Measurements from ENCODE around the gene TIMP1.

Gene TIMP1

DNA sequence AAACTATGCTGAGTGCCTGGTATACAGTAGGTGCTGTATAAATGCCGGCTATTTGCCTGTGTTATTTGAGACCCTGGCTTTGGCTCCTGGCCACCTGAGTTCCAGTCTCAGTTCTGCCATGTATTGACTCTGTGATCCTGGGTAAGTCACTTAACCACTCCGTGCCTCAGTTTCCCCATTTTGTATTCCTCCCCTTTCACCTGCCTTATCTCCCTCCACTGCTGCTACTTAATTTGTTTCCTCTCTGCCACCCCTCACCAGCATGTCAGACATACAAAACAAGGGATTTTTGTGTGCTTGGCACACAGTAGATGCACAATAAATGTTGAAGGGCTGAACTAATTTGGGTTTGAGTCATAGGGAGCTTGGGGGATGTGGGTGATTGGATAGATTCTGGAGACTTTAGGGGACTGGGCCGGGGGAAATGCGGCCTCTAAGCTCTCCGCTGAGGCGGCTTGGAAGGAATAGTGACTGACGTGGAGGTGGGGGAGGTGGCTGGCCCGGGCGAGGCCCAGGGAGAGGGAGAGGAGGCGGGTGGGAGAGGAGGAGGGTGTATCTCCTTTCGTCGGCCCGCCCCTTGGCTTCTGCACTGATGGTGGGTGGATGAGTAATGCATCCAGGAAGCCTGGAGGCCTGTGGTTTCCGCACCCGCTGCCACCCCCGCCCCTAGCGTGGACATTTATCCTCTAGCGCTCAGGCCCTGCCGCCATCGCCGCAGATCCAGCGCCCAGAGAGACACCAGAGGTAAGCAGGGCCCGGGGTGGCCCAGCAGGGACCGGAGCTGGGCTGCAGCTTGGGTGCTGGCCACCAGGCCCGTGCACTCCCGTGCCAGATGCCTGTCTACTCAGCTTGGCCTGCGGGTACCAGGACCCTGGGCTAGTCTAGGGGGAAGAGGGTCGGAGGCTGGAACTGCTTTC, at the start of gene TIMP1:
TIMP1 (plus strand) TSS at position 706 of the 917 bp plus-strand sequence. CDS start 980 bp downstream, outside the sequence.
- peak; percentile 69 for DNase-seq (ENCODE audit: low read depth)

DNA sequence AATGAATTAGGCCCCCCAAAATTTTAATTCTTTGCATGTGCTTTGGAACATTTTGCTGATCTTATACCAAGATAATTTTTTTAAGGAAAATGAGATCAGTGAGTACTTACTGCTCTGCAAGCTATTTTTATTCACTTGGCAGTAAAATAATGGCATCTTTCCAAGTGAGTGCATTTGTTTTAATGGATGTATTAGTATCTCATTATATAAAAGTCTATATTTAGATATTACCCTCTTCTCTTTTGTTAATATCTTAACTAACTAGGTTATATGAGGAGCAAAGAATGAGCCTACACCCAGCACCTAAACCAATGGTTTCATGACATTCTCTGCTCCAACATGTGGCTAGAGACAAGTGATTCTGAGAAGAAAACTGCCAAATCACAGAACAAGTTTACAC, 42.4 kb upstream of the TIMP1 start:
- no peak for DNase-seq (ENCODE audit: low read depth)

- DNase-seq (ENCODE audit: low read depth), result no peak
These were observed 41.3 kb upstream of the TIMP1 start for GRCh38 chrX:47540754-47541538.

- DNase-seq (ENCODE audit: low read depth), result no peak
These were observed 38.7 kb upstream of the TIMP1 start for GRCh38 chrX:47543496-47543895.

DNA sequence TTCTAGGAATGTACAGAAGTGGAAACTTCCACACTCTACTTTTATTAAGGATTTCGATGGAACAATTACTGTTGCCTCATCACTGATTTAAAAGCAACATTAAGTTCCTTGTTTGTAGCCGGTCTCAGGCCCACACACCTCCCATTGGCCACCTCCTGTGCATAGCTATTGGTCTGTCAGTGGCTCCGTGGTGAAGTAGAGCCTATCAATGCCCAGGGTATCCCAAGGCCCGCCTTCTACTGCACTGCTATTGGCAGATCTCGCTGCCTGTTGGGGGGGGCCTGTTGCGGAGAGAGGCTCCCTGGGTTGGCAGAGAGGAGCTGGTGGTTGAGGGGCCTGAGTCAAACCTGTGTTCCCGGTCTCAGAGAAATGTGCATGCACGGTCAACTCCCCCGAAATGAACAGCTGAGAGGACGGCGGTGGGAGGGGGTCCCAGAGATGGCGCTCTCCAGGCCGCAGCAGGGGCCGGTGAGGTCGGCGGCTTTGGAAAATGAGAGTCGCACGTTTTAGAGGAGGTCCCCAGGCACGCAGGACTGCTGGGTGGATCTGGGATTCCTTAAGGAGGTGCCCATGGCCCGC, 26.1 kb upstream of the TIMP1 start:
- DNase-seq (ENCODE audit: low read depth), result peak; percentile 77

- no peak for DNase-seq (ENCODE audit: low read depth)
These were observed 23.8 kb upstream of the TIMP1 start for GRCh38 chrX:47558436-47558835.

- no peak for DNase-seq (ENCODE audit: low read depth)
These were observed 21.9 kb upstream of the TIMP1 start for GRCh38 chrX:47560179-47560933.

DNA sequence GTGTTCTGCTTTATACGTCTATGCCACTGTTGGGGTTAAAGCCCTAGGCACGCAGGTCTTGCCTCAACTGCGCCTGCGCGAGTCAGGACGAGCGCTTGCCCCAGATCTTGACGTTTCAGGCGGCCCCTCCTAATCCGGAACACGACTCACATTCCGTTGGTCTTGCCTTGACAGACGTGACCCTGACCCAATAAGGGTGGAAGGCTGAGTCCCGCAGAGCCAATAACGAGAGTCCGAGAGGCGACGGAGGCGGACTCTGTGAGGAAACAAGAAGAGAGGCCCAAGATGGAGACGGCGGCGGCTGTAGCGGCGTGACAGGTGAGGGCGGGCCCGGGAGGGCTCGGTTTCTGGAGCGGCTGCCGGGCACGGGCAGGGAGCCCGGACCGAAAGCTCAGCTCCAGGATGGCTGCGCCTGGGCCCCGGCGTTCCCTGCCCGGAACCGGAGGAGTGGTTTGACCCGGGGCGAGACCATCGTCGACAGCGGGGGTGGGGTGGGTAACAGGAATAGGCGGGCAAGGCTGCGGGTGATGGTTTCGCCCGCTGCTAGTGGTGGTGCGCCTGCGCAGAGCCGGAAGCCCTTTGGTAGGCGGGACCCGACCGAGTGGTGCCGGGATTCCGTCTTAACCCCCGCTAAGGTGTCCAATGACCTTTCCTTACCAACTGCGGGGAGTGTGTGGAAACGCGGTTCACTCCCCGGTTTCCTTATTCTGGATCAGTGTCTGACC, 21.1 kb upstream of the TIMP1 start, which contains the start of gene ARAF:
ARAF (plus strand) TSS at position 272 of the 725 bp plus-strand sequence. CDS start 1,763 bp downstream, outside the sequence.
- DNase-seq (ENCODE audit: low read depth), result peak; percentile 92

- DNase-seq (ENCODE audit: low read depth), result no peak
These were observed 20.5 kb upstream of the TIMP1 start for GRCh38 chrX:47561659-47562151.

GRCh38 chrX:47562615-47563243, 19.5 kb upstream of the TIMP1 start:
- no peak for DNase-seq (ENCODE audit: low read depth)

- no peak for DNase-seq (ENCODE audit: low read depth)
These were observed 18.4 kb upstream of the TIMP1 start for GRCh38 chrX:47563801-47564315.

- no peak for DNase-seq (ENCODE audit: low read depth)
These were observed 17.7 kb upstream of the TIMP1 start for GRCh38 chrX:47564438-47565085.

DNA sequence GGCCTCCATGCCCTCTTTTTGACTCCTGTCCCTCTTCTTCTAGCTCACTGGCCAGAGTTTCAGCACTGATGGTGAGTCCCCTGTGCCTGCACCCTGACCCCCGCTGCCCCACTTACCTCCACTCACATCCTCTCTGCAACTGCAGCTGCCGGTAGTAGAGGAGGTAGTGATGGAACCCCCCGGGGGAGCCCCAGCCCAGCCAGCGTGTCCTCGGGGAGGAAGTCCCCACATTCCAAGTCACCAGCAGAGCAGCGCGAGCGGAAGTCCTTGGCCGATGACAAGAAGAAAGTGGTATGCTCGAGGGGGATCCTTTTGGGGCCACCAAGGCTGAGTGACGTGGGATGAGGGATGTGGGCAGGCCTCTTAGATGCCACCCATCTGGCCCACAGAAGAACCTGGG, 15.4 kb upstream of the TIMP1 start:
- DNase-seq (ENCODE audit: low read depth), result no peak

- no peak for DNase-seq (ENCODE audit: low read depth)
These were observed 13.5 kb upstream of the TIMP1 start for GRCh38 chrX:47568656-47569295.

DNA sequence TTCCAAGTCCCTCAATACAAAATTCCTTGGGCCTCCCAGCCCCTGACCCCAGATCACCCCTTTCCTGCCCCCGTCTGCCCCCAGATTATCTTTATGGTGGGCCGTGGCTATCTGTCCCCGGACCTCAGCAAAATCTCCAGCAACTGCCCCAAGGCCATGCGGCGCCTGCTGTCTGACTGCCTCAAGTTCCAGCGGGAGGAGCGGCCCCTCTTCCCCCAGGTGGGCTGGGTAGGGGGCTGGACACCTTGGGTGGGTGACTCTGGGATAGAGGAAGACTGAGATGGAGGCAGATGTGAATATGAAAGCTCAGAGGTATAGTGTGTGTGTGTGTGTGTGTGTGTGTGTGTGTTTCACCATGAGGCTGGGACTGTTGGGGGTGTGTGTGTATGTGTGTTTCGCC, 11.4 kb upstream of the TIMP1 start:
- DNase-seq (ENCODE audit: low read depth), result no peak

GRCh38 chrX:47571215-47571614, 11.0 kb upstream of the TIMP1 start:
- DNase-seq (ENCODE audit: low read depth), result no peak

- DNase-seq (ENCODE audit: low read depth), result no peak
These were observed 10.3 kb upstream of the TIMP1 start for GRCh38 chrX:47571896-47572295.

DNA sequence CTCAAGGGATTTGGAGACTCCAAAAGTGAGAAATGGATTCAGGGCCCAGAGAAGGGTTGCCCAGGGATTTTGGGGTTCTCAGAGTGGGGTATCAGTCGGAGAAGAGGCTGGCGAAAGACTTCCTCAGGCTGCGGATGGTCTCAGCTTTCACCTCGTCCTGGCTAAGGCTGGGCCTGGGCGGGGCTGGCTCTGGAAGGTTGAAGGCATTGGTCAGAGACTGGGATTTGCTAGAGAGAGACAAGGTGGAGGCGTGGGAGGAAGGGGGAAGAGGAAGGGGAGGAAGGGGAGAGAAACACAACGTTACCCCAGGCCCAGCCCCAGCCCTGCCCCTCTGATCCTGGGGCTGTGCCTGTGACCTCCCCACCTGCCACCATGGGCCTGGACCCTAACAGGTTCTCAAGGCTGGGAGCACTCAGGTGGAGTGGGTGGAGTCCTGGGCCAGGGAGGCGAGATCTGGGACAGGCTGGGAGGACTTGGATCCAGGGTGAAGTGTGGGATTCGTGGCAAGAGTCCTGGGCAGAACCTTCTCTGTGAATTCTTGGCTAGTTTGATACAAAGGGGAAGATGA, 9.4 kb upstream of the TIMP1 start:
- DNase-seq (ENCODE audit: low read depth), result no peak
